ENCODE results near the gene NFS1. TPM values are rescaled to one million over a fixed set of nuclear protein-coding genes. Genes with fewer than 3 reads are reported as not detected.
"Not testable (repeated sequence)": the region's sequence is repeated elsewhere in the genome, so short reads cannot be mapped to it uniquely, and the experiment has no call there.

NFS1 gene
- total RNA-seq: 10 to 100 TPM; 32.7 to 34.7 TPM

DNA sequence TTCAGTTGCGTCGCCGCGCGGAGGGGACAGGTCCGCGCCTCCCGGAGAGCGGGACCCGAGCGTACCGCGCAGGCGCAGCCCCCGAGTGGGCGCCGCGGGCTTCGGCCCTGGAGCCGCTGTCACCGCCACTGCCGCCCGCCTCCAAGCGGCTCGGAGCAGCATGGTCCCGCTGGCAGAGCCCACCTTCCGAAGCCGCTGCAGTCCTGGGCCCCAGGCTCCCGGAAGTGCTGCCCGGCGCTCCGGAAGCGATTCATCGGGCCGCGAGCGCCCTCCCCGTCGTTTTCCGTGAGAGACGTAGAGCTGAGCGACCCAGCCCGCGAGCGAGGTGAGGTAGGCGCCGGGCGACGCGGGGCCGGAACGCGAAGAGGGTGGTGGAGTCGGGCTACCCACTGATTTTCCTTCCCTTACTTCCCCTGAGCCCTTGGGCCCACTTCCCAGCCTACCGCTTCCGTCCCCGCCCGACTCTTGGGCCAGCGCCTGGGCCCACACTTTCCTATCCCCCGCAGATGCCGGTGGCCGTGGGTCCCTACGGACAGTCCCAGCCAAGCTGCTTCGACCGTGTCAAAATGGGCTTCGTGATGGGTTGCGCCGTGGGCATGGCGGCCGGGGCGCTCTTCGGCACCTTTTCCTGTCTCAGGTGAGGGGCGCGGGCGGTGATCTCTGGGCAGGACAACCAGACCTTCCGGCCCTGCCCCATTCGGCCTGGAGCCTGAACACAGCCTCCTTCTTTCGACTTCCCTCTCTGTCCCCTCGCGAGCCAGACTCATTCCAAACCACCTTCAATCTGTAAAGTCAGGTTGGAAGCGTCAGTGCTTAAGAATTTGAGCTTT lies at the start of gene NFS1, which contains the start of gene ROMO1:
Gene NFS1, minus strand, starts transcription at position 226 of the 830 bp plus-strand sequence. Its CDS starts 64 bp downstream, at position 162.
Gene ROMO1, plus strand, starts transcription at position 279 of the 830 bp plus-strand sequence. Its CDS starts 228 bp downstream, at position 507.
- POLR2A ChIA-PET: interaction anchor here (0.5 to 4.4 kb wide), 14 partner anchors 9 to 255 kb away, joined by 3 to 36 read pairs (median 4); partner anchors contain the start of genes CEP250, CPNE1, RBM12 and RBM39
- peak within 1 kb of the TSS; percentile 99 for H3K27ac Mint-ChIP-seq
- H3K9me3 Mint-ChIP-seq (ENCODE audit: insufficient read depth): no peaks in the 10 kb centered on the region
- peaks cover 49% of the 10 kb centered on the region for H3K4me1 Mint-ChIP-seq (ENCODE audit: low read depth)
- DNase-seq: peak; percentile 91
- peaks cover 63% of the 10 kb centered on the region for H3K36me3 Mint-ChIP-seq (ENCODE audit: low read depth)
- H3K27me3 Mint-ChIP-seq (ENCODE audit: low read depth): no peaks in the 10 kb centered on the region
- peak within 1 kb of the TSS; percentile 84 for H3K4me3 Mint-ChIP-seq
- CTCF ChIA-PET: interaction anchor here (0.6 to 2.7 kb wide), 9 partner anchors 11 to 254 kb away, joined by 3 to 13 read pairs (median 4); partner anchors contain the start of genes RBM39 and SCAND1
- peak; percentile 88 for ATAC-seq

DNA sequence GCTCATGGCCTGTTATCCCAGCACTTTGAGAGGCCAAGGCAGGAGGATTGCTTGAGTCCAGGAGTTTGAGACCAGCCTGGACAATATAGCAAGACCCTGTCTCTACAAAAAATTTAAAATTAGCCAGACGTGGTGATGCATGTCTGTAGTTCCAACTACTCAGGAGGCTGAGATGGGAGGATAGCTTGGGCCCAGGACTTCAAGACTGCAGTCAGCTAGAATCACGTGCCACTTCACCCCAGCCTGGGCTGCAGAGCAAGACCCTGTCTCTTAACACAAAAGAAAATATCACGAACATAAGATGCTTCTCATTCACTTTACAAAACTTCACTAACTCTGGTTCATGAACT lies 45.3 kb upstream of the NFS1 start:
- Mint-ChIP-seq H3K4me3 (peak overlapping the region; percentile 96), H3K36me3 (ENCODE audit: low read depth) (peaks cover 28% of the 10 kb centered on the region), H3K4me1 (ENCODE audit: low read depth) (peaks cover 25% of the 10 kb centered on the region), H3K27ac (peak overlapping the region; percentile 100)
- ChIA-PET CTCF (interaction anchor here (1.2 to 4.0 kb wide), 6 partner anchors 21 to 210 kb away, joined by 3 to 48 read pairs (median 25); partner anchors contain the start of genes PHF20 and SCAND1), POLR2A (interaction anchor here (0.7 to 8.4 kb wide), 6 partner anchors 11 to 1299 kb away, joined by 3 to 401 read pairs (median 9); partner anchors contain the start of genes PHF20 and SCAND1)
- not testable (repeated sequence) for ATAC-seq; H3K27me3 Mint-ChIP-seq (ENCODE audit: low read depth); DNase-seq; H3K9me3 Mint-ChIP-seq (ENCODE audit: insufficient read depth)

- Mint-ChIP-seq H3K9me3 (ENCODE audit: insufficient read depth) (no peaks in the 10 kb centered on the region), H3K27me3 (ENCODE audit: low read depth) (no peaks in the 10 kb centered on the region), H3K36me3 (ENCODE audit: low read depth) (peaks cover 32% of the 10 kb centered on the region), H3K4me1 (ENCODE audit: low read depth) (peaks cover 29% of the 10 kb centered on the region), H3K4me3 (peak overlapping the region; percentile 96), H3K27ac (peak overlapping the region; percentile 100)
- peak; percentile 31 for DNase-seq
- ChIA-PET CTCF (interaction anchor here (0.9 to 4.0 kb wide), 9 partner anchors 11 to 210 kb away, joined by 3 to 48 read pairs (median 7); partner anchors contain the start of genes PHF20 and SCAND1), POLR2A (interaction anchor here (0.6 to 8.4 kb wide), 14 partner anchors 11 to 1300 kb away, joined by 3 to 401 read pairs (median 14); partner anchors contain the start of genes CEP250, CPNE1, PHF20 and RBM12)
- ATAC-seq: no peak
These were observed 44.7 kb upstream of the NFS1 start for GRCh38 chr20:35743693-35744491.

DNA sequence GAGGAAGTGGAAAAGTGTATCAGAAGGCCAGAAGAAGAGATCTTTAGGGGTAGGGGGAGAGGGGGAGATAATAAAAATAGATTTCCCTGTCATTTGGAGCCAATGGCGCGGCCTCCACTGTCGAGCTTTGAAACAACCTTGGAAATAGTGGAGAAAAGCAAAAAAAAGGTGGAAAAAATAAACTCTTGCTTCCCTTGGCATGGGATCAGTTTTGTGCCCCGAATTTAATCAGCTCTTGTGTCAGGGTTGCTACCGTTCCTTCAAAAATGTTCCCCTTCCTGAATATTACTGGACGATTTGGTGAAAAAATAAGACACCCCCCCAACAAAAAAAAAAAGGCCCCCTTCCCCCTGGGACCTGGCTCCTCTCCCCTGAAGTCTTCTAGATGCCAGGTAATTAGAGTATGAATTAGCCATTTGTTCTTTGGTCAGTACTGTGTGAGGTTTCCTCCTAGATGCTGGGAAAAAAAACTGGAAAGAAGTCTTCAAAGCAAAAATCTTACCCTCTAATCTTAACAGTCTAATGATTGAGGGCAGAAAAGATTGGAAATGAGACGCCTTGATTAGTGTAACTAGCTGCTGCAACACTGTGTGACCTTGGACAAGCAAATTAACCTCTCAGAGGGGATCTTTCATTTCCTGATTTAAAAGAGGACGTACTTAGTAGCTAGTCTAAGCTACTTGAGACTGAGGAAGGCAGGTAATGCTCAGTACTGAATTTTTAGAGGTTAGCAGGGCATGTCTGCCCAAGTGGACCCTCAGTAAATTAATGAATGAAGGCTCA lies 43.8 kb upstream of the NFS1 start:
- CTCF ChIA-PET: interaction anchor here (0.8 to 4.0 kb wide), 17 partner anchors 12 to 459 kb away, joined by 3 to 48 read pairs (median 4); partner anchors contain the start of genes NFS1, PHF20, ROMO1 and SCAND1
- Mint-ChIP-seq H3K27me3 (ENCODE audit: low read depth) (no peaks in the 10 kb centered on the region), H3K36me3 (ENCODE audit: low read depth) (peaks cover 41% of the 10 kb centered on the region), H3K9me3 (ENCODE audit: insufficient read depth) (no peaks in the 10 kb centered on the region), H3K4me1 (ENCODE audit: low read depth) (peaks cover 38% of the 10 kb centered on the region), H3K4me3 (peak overlapping the region; percentile 96), H3K27ac (peak overlapping the region; percentile 100)
- POLR2A ChIA-PET: interaction anchor here (0.5 to 8.4 kb wide), 50 partner anchors 8 to 464 kb away, joined by 3 to 401 read pairs (median 5); partner anchors contain the start of genes CEP250, CPNE1, ERGIC3 and NFS1
- DNase-seq (peak; percentile 35), ATAC-seq (no peak)

DNA sequence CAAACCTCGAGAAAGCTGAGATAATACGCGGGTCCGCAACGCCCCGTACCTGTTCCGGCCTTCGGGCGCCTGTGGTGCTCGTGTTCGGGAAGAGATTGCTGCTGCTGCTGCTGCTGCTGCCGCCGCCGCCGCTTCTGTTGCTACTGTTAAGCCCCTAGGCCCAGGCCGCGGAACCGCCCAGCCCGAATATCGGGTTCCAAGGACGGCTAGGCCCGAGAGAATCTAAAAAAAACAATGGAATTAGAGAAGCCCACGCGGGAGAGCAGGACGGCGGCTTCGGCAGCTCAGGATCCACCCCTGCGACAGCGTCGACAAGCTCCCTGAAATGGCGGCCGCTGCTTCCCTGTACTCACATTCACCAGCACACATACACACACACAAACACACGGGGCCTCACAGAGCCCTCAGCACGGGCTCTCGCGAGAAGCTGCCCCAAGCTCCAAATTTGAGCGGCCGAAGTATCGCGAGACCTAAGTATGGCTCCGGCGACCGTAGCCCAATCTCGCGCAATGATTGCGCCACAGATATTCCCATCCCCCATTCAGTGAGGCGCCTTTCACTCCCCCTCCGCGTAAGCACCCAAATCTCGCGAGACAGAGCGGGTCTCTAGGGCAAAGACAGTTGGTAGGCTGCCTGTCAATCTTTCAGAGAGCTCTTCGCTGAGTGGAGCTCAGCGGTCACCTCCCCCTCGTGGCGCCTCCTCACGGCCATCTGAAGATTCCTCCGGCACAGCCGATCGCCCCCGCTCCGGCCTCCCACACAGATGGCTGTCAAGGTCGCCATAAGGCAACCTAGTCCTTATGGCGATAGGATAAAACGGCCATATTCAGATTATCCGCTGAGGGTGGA lies 43.0 kb upstream of the NFS1 start, which contains the start of gene RBM39:
Gene RBM39, minus strand, starts transcription at position 369 of the 849 bp plus-strand sequence. CDS start 1,386 bp downstream, outside the sequence.
- Mint-ChIP-seq H3K36me3 (ENCODE audit: low read depth) (peaks cover 45% of the 10 kb centered on the region), H3K4me1 (ENCODE audit: low read depth) (peaks cover 39% of the 10 kb centered on the region), H3K27ac (peak within 1 kb of the TSS; percentile 100), H3K9me3 (ENCODE audit: insufficient read depth) (no peaks in the 10 kb centered on the region), H3K27me3 (ENCODE audit: low read depth) (no peaks in the 10 kb centered on the region), H3K4me3 (peak within 1 kb of the TSS; percentile 96)
- POLR2A ChIA-PET: interaction anchor here (0.5 to 8.4 kb wide), 56 partner anchors 8 to 888 kb away, joined by 3 to 401 read pairs (median 4); partner anchors contain the start of genes CEP250, CPNE1, ERGIC3 and NFS1
- DNase-seq (peak; percentile 100), ATAC-seq (peak; percentile 89)
- CTCF ChIA-PET: interaction anchor here (0.6 to 4.0 kb wide), 17 partner anchors 12 to 458 kb away, joined by 3 to 48 read pairs (median 4); partner anchors contain the start of genes NFS1, PHF20, ROMO1 and SCAND1

DNA sequence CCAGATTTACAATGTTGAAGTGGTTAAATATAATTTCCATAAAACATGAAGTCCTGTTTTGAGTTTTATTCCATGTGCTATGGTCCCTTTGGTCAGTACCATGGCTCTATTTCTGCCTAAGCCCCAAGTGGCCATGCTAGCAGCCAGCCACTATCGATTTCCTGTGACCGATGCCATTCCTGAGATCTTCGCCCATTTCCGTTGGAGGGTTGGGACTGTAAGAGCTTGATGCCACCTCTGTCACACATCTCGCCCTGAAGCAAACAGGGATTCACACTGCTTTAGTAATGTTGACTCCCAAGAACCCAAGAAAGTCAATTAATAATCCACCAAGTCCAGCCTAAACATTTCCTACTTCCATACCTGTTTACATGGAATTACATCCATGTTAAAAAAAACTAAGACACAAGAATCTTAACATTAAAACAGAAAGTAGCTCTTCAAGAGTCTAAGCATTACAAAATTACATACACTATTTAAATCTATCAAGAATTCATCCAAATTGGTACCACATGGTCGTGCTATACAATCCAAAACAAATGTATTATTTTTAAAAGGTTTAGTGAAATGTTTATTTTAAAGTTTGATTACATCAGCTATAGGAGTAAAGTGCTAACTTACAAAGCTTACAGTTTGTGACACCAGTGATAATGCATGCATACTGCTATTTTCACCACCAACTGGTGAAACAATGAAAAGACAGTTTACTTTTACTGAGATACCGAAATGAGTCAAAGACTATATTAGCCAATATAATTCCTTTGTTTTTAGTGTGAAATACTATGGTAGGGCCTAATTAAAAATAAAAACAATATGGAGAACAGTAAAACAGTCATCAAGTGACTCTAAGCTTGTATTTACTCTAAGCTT lies 40.4 kb upstream of the NFS1 start:
- CTCF ChIA-PET: interaction anchor here (0.8 to 1.8 kb wide), 15 partner anchors 9 to 250 kb away, joined by 3 to 8 read pairs (median 5); partner anchors contain the start of genes NFS1, PHF20, ROMO1 and SCAND1

DNA sequence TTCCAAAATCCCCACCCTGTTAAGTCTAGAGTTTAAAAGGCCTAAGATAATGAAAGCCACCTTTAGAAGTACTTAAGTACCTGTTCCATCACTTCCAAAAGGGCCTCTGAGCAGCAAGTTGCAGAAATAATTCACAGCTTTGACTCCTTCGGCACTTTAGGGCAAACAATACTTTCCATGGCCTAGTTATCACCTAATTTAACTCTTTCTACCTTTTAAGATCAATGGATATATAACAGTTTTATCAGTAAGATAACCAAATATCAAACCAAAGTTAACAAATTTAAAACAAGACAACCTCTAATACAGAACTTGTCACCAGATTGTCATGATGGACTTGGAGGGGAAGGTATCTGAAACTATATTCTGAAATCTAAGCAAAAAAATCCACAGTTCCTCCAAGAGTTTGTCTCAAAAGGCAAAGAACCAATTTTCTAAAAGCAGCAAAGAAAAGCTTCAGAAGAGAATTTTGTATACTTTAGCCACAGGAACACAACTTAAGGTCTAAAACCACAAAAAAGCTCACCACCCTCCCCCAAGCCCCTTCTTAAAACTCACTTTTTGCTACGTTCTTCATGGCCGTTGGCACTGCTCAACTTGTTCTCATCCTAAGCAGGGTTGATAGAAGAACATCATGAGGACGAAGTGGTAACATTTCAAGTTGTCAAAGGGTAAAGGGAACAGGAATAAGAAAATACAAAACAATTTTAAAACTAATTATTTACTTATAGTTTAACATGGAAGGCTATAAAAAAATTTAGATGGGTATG lies 39.4 kb upstream of the NFS1 start:
- CTCF ChIA-PET: interaction anchor here (1.6 to 1.8 kb wide), 5 partner anchors 10 to 215 kb away, joined by 4 to 8 read pairs (median 6); partner anchors contain the start of genes NFS1, ROMO1 and SCAND1
- Mint-ChIP-seq H3K4me1 (ENCODE audit: low read depth) (peaks cover 53% of the 10 kb centered on the region), H3K27me3 (ENCODE audit: low read depth) (no peaks in the 10 kb centered on the region), H3K4me3 (peak overlapping the region; percentile 45), H3K9me3 (ENCODE audit: insufficient read depth) (no peaks in the 10 kb centered on the region), H3K36me3 (ENCODE audit: low read depth) (peaks cover 68% of the 10 kb centered on the region), H3K27ac (peak overlapping the region; percentile 73)
- POLR2A ChIA-PET: interaction anchor here (0.7 to 8.4 kb wide), 5 partner anchors 11 to 215 kb away, joined by 3 to 401 read pairs (median 6); partner anchors contain the start of genes CPNE1, PHF20, RBM12 and SCAND1
- no peak for ATAC-seq
- DNase-seq: no peak

More for the DNA sequence above, 40.4 kb upstream of the NFS1 start:
- DNase-seq: no peak
- H3K27ac Mint-ChIP-seq: peak overlapping the region; percentile 77
- H3K36me3 Mint-ChIP-seq (ENCODE audit: low read depth): peaks cover 58% of the 10 kb centered on the region
- no peaks in the 10 kb centered on the region for H3K27me3 Mint-ChIP-seq (ENCODE audit: low read depth)
- H3K4me1 Mint-ChIP-seq (ENCODE audit: low read depth): peaks cover 53% of the 10 kb centered on the region
- POLR2A ChIA-PET: interaction anchor here (0.6 to 8.4 kb wide), 8 partner anchors 8 to 214 kb away, joined by 3 to 401 read pairs (median 6); partner anchors contain the start of genes CPNE1, NFS1, PHF20 and RBM12
- no peaks in the 10 kb centered on the region for H3K9me3 Mint-ChIP-seq (ENCODE audit: insufficient read depth)
- ATAC-seq: no peak
- H3K4me3 Mint-ChIP-seq: peak overlapping the region; percentile 96

DNA sequence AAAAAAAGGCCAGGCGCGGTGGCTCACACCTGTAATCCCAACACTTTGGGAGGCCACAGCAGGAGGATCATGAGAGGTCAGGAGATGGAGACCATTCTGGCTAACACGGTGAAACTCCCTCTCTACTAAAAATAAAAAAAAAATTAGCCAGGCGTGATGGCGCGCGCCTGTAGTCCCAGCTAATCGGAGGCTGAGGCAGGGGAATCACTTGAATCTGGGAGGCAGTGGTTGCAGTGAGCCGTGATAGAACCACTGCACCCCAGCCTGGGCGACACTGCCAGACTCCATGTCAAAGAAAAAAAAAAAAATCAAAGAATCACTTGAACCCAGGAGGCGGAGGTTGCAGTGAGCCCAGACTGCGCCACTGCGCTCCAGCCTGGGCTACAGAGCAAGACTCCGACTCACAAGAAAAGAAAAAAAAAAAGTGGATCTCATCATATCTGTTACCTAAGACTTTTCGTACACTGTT lies 38.7 kb upstream of the NFS1 start:
- no peaks in the 10 kb centered on the region for H3K9me3 Mint-ChIP-seq (ENCODE audit: insufficient read depth)
- DNase-seq (no peak), ATAC-seq (no peak)
- peak overlapping the region; percentile 45 for H3K4me3 Mint-ChIP-seq
- peaks cover 53% of the 10 kb centered on the region for H3K4me1 Mint-ChIP-seq (ENCODE audit: low read depth)
- peaks cover 72% of the 10 kb centered on the region for H3K36me3 Mint-ChIP-seq (ENCODE audit: low read depth)
- CTCF ChIA-PET: no interaction called here
- POLR2A ChIA-PET: interaction anchor here (1.0 to 8.4 kb wide), 3 partner anchors 9 to 216 kb away, joined by 3 to 401 read pairs (median 4); partner anchors contain the start of genes PHF20 and SCAND1
- H3K27ac Mint-ChIP-seq: peak overlapping the region; percentile 73
- no peaks in the 10 kb centered on the region for H3K27me3 Mint-ChIP-seq (ENCODE audit: low read depth)
